Lower leg skin (tissue), 3 donors: ENCODE data around the gene PTPN4.

Source experiments
- POLR2A ChIP-seq, 2 donors: fragments of 450-650 bp; IDR thresholded peaks; one replicate each; pipeline ENCODE4 v1.6.1; 2016 to 2017; ENCODE audit warnings: antibody characterized with exemption in 2 of 2, mild to moderate bottlenecking in 1 of 2, moderate library complexity in 1 of 2
- TF ChIP-seq, protein P1 (sequence below), 3 donors: fragments of 450-650 bp; IDR thresholded peaks; one replicate each; pipeline ENCODE4 v1.5.1; 2016; ENCODE audit warnings: antibody characterized with exemption in 3 of 3, mild to moderate bottlenecking in 3 of 3, moderate library complexity in 2 of 3

DNA sequence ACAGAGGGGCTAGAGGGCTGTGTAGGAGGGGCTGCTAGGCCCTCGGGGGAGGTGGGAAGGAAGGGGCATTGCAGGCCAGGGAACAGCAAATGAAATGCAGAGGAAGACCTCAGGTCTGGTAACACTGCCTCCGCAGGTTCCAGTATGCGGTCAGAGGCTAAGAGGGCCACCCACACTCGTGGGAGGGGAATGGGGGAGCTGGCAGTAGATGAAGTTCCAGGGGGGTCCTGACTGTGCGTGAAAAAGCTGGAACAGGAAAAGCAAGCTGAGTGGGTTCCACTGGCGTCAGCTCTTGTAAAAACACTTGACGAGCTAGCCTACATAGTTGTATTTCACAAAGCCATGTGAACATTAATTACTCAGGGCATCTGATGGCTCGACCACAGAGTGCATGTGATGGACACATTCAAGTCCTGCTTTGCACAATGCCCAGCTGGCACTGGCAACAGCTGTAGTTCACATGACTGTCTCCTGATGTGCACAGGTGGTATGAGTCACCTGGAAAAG is 29.0 kb upstream of the PTPN4 start:
- TF ChIP-seq, protein P1, sequence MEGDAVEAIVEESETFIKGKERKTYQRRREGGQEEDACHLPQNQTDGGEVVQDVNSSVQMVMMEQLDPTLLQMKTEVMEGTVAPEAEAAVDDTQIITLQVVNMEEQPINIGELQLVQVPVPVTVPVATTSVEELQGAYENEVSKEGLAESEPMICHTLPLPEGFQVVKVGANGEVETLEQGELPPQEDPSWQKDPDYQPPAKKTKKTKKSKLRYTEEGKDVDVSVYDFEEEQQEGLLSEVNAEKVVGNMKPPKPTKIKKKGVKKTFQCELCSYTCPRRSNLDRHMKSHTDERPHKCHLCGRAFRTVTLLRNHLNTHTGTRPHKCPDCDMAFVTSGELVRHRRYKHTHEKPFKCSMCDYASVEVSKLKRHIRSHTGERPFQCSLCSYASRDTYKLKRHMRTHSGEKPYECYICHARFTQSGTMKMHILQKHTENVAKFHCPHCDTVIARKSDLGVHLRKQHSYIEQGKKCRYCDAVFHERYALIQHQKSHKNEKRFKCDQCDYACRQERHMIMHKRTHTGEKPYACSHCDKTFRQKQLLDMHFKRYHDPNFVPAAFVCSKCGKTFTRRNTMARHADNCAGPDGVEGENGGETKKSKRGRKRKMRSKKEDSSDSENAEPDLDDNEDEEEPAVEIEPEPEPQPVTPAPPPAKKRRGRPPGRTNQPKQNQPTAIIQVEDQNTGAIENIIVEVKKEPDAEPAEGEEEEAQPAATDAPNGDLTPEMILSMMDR (IDR thresholded peaks at IDR 0.05): no peak
- no peak for TF ChIP-seq POLR2A (IDR thresholded peaks at IDR 0.05)
